Calu3 (cell line): ENCODE data around the gene AP3B2. TPM values are rescaled to one million over a fixed set of nuclear protein-coding genes. Genes with fewer than 3 reads are reported as not detected.

Source experiments
- BruUV-seq: library from RNA; stranded (reverse); fragments of 400-500 nt; replicated peaks from 2 replicates; lab custom pipeline; 2021; lab: Mats Ljungman, UMichigan
- CTCF ChIA-PET: fragments of 300-600 bp; sonication (Branson Sonifier 250); formaldehyde crosslinking; loops from one replicate; lab custom pipeline; 2022; ENCODE audit warnings: antibody characterized with exemption; lab: Charles Lee
- DNase-seq: peaks from one replicate; pipeline ENCODE4 v3.0.0; 2022
- H3K27ac Mint-ChIP-seq: one replicate; pipeline ENCODE4 v1.8.0; 2022; ENCODE audit warnings: mixed read lengths; ENCODE audit not compliant: unreplicated experiment
- H3K27me3 Mint-ChIP-seq: one replicate; pipeline ENCODE4 v1.8.0; 2022; ENCODE audit warnings: mixed read lengths; ENCODE audit not compliant: unreplicated experiment
- H3K36me3 Mint-ChIP-seq: one replicate; pipeline ENCODE4 v1.8.0; 2022; ENCODE audit warnings: mild to moderate bottlenecking, moderate library complexity, mixed read lengths; ENCODE audit not compliant: insufficient read depth, unreplicated experiment
- H3K4me1 Mint-ChIP-seq: one replicate; pipeline ENCODE4 v1.8.0; 2022; ENCODE audit warnings: mild to moderate bottlenecking, low read depth, mixed read lengths; ENCODE audit not compliant: unreplicated experiment
- H3K4me3 Mint-ChIP-seq: one replicate; pipeline ENCODE4 v1.8.0; 2022; ENCODE audit warnings: mild to moderate bottlenecking, low read depth, moderate library complexity, mixed read lengths; ENCODE audit not compliant: unreplicated experiment
- H3K9me3 Mint-ChIP-seq: one replicate; pipeline ENCODE4 v1.8.0; 2022; ENCODE audit warnings: low read depth, mixed read lengths; ENCODE audit not compliant: unreplicated experiment
- intact Hi-C: fragments of 100-400 bp; cut with micrococcal nuclease; formaldehyde crosslinking; loops from one replicate; pipeline ENCODE4 v1.10.0; 2022; ENCODE audit not compliant: unreplicated experiment
- total RNA-seq: library from RNA; stranded (reverse); gene quantifications from 2 replicates; pipeline ENCODE4 v1.2.3, GENCODE V29; 2022
- TF ChIP-seq, protein P1 (sequence below): fragments of 200-600 bp; IDR thresholded peaks from one replicate; pipeline ENCODE4 v1.8.0; 2022; ENCODE audit warnings: antibody characterized with exemption; ENCODE audit not compliant: unreplicated experiment

The AP3B2 gene
- total RNA-seq, 1 experiment from 2014 or later = 24.7 TPM

DNA sequence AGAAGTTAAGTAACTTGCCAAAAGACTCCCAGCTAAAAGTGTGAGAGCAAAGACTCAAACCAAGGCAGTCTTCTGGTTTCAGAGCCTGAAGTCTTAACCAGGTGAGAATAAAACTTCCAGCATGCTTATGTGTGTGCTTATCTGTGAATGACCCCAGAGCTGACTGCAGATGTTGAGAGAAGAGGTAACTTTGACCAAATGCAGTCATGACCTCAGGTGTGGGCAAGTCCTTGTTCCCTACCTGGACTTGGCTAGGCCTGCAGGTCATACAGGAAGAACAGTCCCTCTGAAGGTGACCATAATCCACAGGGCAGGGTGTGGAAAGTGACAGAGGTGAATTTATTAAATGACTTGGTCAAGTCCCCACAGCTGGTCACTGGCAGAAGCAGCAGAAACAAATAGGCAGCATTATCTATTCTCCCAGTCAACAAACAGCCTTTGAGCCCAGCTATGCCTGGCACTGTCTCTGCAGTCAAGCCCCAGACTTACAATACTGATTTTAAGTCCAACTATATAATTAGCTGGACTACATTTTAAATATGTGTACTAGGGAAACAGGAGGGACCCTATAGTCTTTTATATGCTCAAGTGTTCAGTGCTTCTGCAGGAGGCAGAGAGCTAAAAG lies 59.5 kb downstream of the AP3B2 start:
- H3K9me3 Mint-ChIP-seq = no peaks in the 10 kb centered on the region
- no peak for DNase-seq
- peaks cover 64% of the 10 kb centered on the region for H3K27me3 Mint-ChIP-seq
- no peak overlapping the region for H3K27ac Mint-ChIP-seq
- TF ChIP-seq, protein P1, sequence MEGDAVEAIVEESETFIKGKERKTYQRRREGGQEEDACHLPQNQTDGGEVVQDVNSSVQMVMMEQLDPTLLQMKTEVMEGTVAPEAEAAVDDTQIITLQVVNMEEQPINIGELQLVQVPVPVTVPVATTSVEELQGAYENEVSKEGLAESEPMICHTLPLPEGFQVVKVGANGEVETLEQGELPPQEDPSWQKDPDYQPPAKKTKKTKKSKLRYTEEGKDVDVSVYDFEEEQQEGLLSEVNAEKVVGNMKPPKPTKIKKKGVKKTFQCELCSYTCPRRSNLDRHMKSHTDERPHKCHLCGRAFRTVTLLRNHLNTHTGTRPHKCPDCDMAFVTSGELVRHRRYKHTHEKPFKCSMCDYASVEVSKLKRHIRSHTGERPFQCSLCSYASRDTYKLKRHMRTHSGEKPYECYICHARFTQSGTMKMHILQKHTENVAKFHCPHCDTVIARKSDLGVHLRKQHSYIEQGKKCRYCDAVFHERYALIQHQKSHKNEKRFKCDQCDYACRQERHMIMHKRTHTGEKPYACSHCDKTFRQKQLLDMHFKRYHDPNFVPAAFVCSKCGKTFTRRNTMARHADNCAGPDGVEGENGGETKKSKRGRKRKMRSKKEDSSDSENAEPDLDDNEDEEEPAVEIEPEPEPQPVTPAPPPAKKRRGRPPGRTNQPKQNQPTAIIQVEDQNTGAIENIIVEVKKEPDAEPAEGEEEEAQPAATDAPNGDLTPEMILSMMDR = no peak
- H3K4me3 Mint-ChIP-seq = no peak overlapping the region
- peaks cover 9% of the 10 kb centered on the region for H3K4me1 Mint-ChIP-seq
- no TSS peak for BruUV-seq
- H3K36me3 Mint-ChIP-seq = peaks cover 14% of the 10 kb centered on the region
- intact Hi-C loops = no loop called here
- CTCF ChIA-PET = interaction anchor here (0.6 to 1.1 kb wide), 2 partner anchors 110 to 125 kb away, joined by 3 to 4 read pairs; partner anchors contain the start of gene RPS17

- Mint-ChIP-seq H3K27ac (no peak overlapping the region), H3K36me3 (peaks cover 14% of the 10 kb centered on the region), H3K4me3 (no peak overlapping the region), H3K4me1 (peaks cover 9% of the 10 kb centered on the region), H3K27me3 (peaks cover 56% of the 10 kb centered on the region), H3K9me3 (no peaks in the 10 kb centered on the region)
- no TSS peak for BruUV-seq
- TF ChIP-seq, protein P1 = no peak
- CTCF ChIA-PET = no interaction called here
- intact Hi-C loops = loop anchor here (5.0 kb wide), 1 partner anchor 158 kb away; the partner anchor contains the start of genes FSD2 and WHAMM
- DNase-seq = no peak
Observed at GRCh38 chr15:82649226-82649999, 60.3 kb downstream of the AP3B2 start.

DNA sequence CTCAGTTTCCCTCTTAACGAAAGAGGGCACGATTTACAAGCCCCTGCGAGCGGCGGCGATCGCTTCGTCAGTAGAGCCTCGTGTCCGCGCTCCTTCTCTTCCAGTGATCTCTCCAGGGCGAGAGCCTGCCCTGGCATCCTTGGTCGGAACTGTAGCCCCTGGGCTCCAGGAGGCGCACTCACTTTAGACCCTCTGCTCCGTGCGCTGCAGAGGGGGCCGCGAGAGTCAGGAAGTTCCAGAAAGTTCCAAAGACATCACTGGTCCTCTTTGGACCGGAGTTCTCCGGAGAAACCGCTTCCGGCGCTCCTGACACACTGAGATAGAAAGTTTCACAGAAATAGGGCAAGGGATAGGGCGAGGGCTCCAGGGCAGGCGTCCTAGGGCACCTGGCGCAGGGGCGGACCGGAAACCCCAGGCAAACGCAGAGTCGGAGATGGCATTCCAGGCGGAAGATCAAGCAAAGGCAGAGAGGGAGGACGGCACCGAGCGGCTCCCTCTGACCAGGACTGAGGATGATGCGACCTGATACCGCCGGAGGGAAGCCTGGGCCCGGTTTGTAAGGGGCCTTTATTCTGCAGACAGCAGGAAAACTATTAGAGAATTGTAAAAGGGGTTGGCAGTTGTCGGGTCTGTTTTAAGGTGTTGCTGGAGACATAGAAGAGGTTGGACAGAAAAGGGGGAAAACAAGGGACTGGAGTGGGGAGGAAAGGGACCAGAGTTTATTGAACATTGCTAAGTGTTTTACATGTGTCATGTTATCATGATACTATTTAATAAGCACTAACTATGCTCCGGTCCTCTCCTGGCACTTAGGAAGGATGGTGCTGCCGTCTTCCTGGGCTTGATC lies 61.2 kb downstream of the AP3B2 start:
- peaks cover 9% of the 10 kb centered on the region for H3K4me1 Mint-ChIP-seq
- DNase-seq = no peak
- H3K36me3 Mint-ChIP-seq = peaks cover 14% of the 10 kb centered on the region
- CTCF ChIA-PET = no interaction called here
- peaks cover 47% of the 10 kb centered on the region for H3K27me3 Mint-ChIP-seq
- H3K4me3 Mint-ChIP-seq = peak overlapping the region; percentile 59
- intact Hi-C loops = loop anchor here (5.0 kb wide), 1 partner anchor 159 kb away; the partner anchor contains the start of genes FSD2 and WHAMM
- H3K9me3 Mint-ChIP-seq = no peaks in the 10 kb centered on the region
- H3K27ac Mint-ChIP-seq = no peak overlapping the region
- TF ChIP-seq, protein P1 = no peak
- no TSS peak for BruUV-seq

GRCh38 chr15:82647835-82648256 lies 61.8 kb downstream of the AP3B2 start:
- Mint-ChIP-seq H3K4me1 (peaks cover 9% of the 10 kb centered on the region), H3K36me3 (peaks cover 14% of the 10 kb centered on the region), H3K9me3 (no peaks in the 10 kb centered on the region), H3K4me3 (peak overlapping the region; percentile 59), H3K27me3 (peaks cover 40% of the 10 kb centered on the region), H3K27ac (no peak overlapping the region)
- TF ChIP-seq, protein P1 = no peak
- DNase-seq = peak; percentile 48
- intact Hi-C loops = loop anchor here (5.0 kb wide), 1 partner anchor 159 kb away; the partner anchor contains the start of genes FSD2 and WHAMM
- CTCF ChIA-PET = no interaction called here
- BruUV-seq = no TSS peak
